Astrocyte (in vitro differentiated cells and primary cell): ENCODE data around the gene LSM14B.

Experiments
- EZH2 ChIP-seq: IDR thresholded peaks from 2 replicates; pipeline ENCODE4 v1.6.1; 2012; ENCODE audit warnings: mild to moderate bottlenecking, low read length, inconsistent platforms; ENCODE audit not compliant: insufficient read depth
- TF ChIP-seq, protein P1 (sequence below): IDR thresholded peaks from 2 replicates; pipeline ENCODE4 v1.5.1; 2011; ENCODE audit warnings: low read depth, mild to moderate bottlenecking, inconsistent platforms, low read length, moderate library complexity; ENCODE audit not compliant: insufficient read depth

DNA sequence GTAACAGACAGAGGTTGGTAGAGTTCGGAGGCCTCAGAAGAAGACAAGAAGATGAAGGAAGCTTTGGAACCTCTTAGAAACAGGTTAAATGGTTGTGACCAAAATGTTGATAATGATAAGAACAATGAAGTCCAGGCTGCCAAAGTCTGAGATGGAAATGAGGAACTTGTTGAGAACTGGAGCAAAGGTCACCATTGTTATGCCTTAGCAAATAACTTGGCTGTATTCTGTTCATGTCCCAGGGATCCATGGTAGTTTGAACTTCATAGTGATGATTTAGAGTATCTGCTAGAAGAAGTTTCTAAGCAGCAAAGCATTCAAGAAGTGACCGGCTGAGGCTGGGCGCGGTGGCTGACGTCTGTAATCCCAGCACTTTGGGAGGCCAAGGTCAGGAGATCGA, 11.1 kb upstream of the LSM14B start:
- TF ChIP-seq, protein P1, sequence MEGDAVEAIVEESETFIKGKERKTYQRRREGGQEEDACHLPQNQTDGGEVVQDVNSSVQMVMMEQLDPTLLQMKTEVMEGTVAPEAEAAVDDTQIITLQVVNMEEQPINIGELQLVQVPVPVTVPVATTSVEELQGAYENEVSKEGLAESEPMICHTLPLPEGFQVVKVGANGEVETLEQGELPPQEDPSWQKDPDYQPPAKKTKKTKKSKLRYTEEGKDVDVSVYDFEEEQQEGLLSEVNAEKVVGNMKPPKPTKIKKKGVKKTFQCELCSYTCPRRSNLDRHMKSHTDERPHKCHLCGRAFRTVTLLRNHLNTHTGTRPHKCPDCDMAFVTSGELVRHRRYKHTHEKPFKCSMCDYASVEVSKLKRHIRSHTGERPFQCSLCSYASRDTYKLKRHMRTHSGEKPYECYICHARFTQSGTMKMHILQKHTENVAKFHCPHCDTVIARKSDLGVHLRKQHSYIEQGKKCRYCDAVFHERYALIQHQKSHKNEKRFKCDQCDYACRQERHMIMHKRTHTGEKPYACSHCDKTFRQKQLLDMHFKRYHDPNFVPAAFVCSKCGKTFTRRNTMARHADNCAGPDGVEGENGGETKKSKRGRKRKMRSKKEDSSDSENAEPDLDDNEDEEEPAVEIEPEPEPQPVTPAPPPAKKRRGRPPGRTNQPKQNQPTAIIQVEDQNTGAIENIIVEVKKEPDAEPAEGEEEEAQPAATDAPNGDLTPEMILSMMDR = no peak
- TF ChIP-seq EZH2 = no peak
